ENCODE results near the gene KIAA0753. TPM values are rescaled to one million over a fixed set of nuclear protein-coding genes. Genes with fewer than 3 reads are reported as not detected.

KIAA0753 gene
- total and polyA plus RNA-seq, 10 of the 15 experiments (the other 5 are each of a cell fraction or from before 2014, with no cell fraction given): 2.2 to 15.2 (median 7.7) TPM

DNA sequence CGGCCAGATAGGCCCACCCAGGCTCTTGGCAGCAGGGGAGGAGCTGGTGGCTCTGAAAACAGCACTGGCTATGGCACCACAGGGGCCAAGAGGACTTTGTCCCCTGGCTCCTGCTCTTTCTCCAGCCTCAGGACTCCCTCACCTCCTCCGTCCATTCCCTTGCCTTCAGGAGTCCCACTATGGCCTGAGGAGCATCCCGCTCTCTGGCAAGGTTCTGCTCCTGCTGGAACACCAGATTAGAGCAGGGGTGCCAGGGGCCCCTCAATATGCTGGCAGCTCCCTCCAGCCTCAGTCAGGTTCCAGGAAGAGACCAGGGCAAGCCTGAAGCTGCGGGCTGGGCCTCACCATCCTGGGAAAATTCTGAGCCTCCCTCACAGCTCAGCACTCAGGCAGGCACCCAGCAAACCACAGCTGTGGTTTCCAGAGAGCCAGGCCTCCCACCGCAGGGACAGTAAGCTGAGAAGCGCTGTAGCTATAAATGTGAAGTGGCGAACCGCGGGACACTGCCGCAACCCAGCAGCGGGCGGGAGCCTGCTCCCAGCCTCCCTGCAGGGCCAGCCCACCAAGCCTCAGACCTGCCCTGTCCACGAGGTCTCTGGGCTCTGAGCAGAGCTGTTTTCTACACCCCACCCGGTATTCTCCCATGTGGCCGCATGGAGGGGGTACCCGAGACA lies 36.8 kb upstream of the KIAA0753 start:
- no TSS peak for BruUV-seq (replicated peaks)
- Histone ChIP-seq H3K79me2 (ENCODE audit: control insufficient read depth, insufficient read depth, low read length) (no peaks in the 10 kb centered on the region), H3K4me2 (ENCODE audit: control insufficient read depth, insufficient read depth) (no peak overlapping the region), H4K20me1 (ENCODE audit: control insufficient read depth, insufficient read depth) (no peaks in the 10 kb centered on the region), H3K4me1 (ENCODE audit: control insufficient read depth, insufficient read depth, low read length) (peaks cover 4% of the 10 kb centered on the region; the same call in 1 of the 2 replicates), H2AFZ (ENCODE audit: control insufficient read depth, low read depth, low read length) (no peak overlapping the region), H3K36me3 (ENCODE audit: control insufficient read depth in 2 of 2, insufficient read depth in 2 of 2, low read length in 1 of 2) (no peaks in the 10 kb centered on the region), H3K9me3 (replicated peaks; ENCODE audit: control insufficient read depth, insufficient read depth, low read length) (no peaks in the 10 kb centered on the region), H3K4me3 (no peak overlapping the region), H3K27me3 (replicated peaks in 1 of 2; ENCODE audit: control insufficient read depth in 2 of 2, insufficient read depth in 2 of 2, low read length in 1 of 2) (peaks cover 0 to 5% of the 10 kb centered on the region in 2 experiments; a peak in 3 of 4 replicates), H3K9ac (ENCODE audit: control insufficient read depth, insufficient read depth, low read length) (no peak overlapping the region), H3K27ac (ENCODE audit: control insufficient read depth, insufficient read depth) (no peak overlapping the region)
- ChIA-PET CTCF (interaction anchor here (0.9 kb wide), 1 partner anchor 327 kb away, joined by 3 read pairs; no protein-coding TSS in a partner anchor), RAD21 (ENCODE audit: unreplicated experiment) (no interaction called here), POLR2A (no interaction called here), SMC1A (ENCODE audit: uncharacterized antibody, unreplicated experiment) (no interaction called here)
- 9% methylated on average over 15 of the region's 16 CpGs for WGBS (ENCODE audit: insufficient coverage, insufficient replicate concordance, low lambda C conversion rate, missing lambda C conversion rate)
- FAIRE-seq (no peak), ATAC-seq (peak; percentile 45), DNase-seq (ENCODE audit: low read depth, low spot score) (no peak)
- in situ Hi-C loops (cut with MboI) (no loop called here), intact Hi-C loops (cut with micrococcal nuclease; ENCODE audit: unreplicated experiment) (no loop called here)
- TF ChIP-seq YBX1 (IDR thresholded peaks at IDR 0.05) (no peak), RUNX3 (IDR thresholded peaks at IDR 0.05; ENCODE audit: low read length) (peak; percentile 81), NRF1 (conservative IDR thresholded peaks at IDR 0.05; ENCODE audit: low read depth, low read length) (no peak)

DNA sequence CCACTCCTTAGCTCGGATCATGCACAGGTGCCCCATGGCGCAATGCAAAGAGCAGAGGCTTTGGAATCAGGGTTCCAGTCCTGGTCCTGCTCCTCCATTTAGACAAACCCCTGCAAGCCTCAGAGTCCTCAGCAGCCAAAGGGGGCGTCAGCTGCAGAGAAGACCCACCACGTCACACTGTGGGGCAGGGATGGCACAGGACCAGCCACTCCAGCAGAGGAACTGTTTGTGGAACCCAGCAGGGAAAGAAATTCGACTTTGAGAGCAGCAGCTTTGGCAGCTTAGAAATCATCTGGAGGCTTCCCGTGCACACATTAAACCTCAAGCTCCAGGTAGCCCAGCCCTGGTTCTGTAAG lies 36.3 kb upstream of the KIAA0753 start:
- H4K20me1 ChIP-seq (ENCODE audit: control insufficient read depth, insufficient read depth): no peaks in the 10 kb centered on the region
- DNase-seq (ENCODE audit: low read depth, low spot score) (no peak), FAIRE-seq (no peak), ATAC-seq (no peak)
- H3K36me3 ChIP-seq (ENCODE audit: control insufficient read depth in 2 of 2, insufficient read depth in 2 of 2, low read length in 1 of 2): no peaks in the 10 kb centered on the region
- H3K27ac ChIP-seq (ENCODE audit: control insufficient read depth, insufficient read depth): no peak overlapping the region
- no peak overlapping the region for H2AFZ ChIP-seq (ENCODE audit: control insufficient read depth, low read depth, low read length)
- no peak overlapping the region for H3K9ac ChIP-seq (ENCODE audit: control insufficient read depth, insufficient read depth, low read length)
- intact Hi-C loops (cut with micrococcal nuclease; ENCODE audit: unreplicated experiment): no loop called here
- RAD21 ChIA-PET (ENCODE audit: unreplicated experiment): no interaction called here
- peaks cover 0 to 5% of the 10 kb centered on the region in 2 experiments; a peak in 3 of 4 replicates for H3K27me3 ChIP-seq (replicated peaks in 1 of 2; ENCODE audit: control insufficient read depth in 2 of 2, insufficient read depth in 2 of 2, low read length in 1 of 2)
- BruUV-seq (replicated peaks): no TSS peak
- CTCF ChIA-PET: interaction anchor here (0.9 to 1.1 kb wide), 2 partner anchors 166 to 328 kb away, joined by 3 read pairs; no protein-coding TSS in a partner anchor
- POLR2A ChIA-PET: no interaction called here
- no peaks in the 10 kb centered on the region for H3K79me2 ChIP-seq (ENCODE audit: control insufficient read depth, insufficient read depth, low read length)
- H3K9me3 ChIP-seq (replicated peaks; ENCODE audit: control insufficient read depth, insufficient read depth, low read length): no peaks in the 10 kb centered on the region
- H3K4me3 ChIP-seq: no peak overlapping the region
- H3K4me2 ChIP-seq (ENCODE audit: control insufficient read depth, insufficient read depth): no peak overlapping the region
- H3K4me1 ChIP-seq (ENCODE audit: control insufficient read depth, insufficient read depth, low read length): peaks cover 4% of the 10 kb centered on the region; the same call in 1 of the 2 replicates
- whole genome bisulfite sequencing (ENCODE audit: insufficient coverage, insufficient replicate concordance, low lambda C conversion rate, missing lambda C conversion rate): 26% methylated on average over 6 of the region's 6 CpGs
- in situ Hi-C loops (cut with MboI): no loop called here
- SMC1A ChIA-PET (ENCODE audit: uncharacterized antibody, unreplicated experiment): no interaction called here
- no peak for TF ChIP-seq NR2C2 (IDR thresholded peaks at IDR 0.05; ENCODE audit: borderline replicate concordance, control insufficient read depth, insufficient read length, low read depth)
- no peak for TF ChIP-seq ZZZ3 (IDR thresholded peaks at IDR 0.05; ENCODE audit: control insufficient read depth, insufficient read length, low read depth)
- no peak for TF ChIP-seq SUPT20H (IDR thresholded peaks at IDR 0.05; ENCODE audit: borderline replicate concordance, control insufficient read depth, low read depth, low read length)
- TF ChIP-seq, protein P1, sequence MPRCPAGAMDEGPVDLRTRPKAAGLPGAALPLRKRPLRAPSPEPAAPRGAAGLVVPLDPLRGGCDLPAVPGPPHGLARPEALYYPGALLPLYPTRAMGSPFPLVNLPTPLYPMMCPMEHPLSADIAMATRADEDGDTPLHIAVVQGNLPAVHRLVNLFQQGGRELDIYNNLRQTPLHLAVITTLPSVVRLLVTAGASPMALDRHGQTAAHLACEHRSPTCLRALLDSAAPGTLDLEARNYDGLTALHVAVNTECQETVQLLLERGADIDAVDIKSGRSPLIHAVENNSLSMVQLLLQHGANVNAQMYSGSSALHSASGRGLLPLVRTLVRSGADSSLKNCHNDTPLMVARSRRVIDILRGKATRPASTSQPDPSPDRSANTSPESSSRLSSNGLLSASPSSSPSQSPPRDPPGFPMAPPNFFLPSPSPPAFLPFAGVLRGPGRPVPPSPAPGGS (IDR thresholded peaks at IDR 0.05; ENCODE audit: borderline replicate concordance, insufficient read depth, low read depth, low read length, poor library complexity, severe bottlenecking): no peak
- no peak for TF ChIP-seq MYB (IDR thresholded peaks at IDR 0.05; ENCODE audit: borderline replicate concordance, low read depth, low read length)
- TF ChIP-seq, protein P2, sequence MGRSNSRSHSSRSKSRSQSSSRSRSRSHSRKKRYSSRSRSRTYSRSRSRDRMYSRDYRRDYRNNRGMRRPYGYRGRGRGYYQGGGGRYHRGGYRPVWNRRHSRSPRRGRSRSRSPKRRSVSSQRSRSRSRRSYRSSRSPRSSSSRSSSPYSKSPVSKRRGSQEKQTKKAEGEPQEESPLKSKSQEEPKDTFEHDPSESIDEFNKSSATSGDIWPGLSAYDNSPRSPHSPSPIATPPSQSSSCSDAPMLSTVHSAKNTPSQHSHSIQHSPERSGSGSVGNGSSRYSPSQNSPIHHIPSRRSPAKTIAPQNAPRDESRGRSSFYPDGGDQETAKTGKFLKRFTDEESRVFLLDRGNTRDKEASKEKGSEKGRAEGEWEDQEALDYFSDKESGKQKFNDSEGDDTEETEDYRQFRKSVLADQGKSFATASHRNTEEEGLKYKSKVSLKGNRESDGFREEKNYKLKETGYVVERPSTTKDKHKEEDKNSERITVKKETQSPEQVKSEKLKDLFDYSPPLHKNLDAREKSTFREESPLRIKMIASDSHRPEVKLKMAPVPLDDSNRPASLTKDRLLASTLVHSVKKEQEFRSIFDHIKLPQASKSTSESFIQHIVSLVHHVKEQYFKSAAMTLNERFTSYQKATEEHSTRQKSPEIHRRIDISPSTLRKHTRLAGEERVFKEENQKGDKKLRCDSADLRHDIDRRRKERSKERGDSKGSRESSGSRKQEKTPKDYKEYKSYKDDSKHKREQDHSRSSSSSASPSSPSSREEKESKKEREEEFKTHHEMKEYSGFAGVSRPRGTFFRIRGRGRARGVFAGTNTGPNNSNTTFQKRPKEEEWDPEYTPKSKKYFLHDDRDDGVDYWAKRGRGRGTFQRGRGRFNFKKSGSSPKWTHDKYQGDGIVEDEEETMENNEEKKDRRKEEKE (IDR thresholded peaks at IDR 0.05): no peak
- no peak for TF ChIP-seq ZNF217 (IDR thresholded peaks at IDR 0.05)
